Measurements from ENCODE around the gene KLK1. TPM values are rescaled to one million over a fixed set of nuclear protein-coding genes. Genes with fewer than 3 reads are reported as not detected.

Gene KLK1
- total and polyA plus RNA-seq, 10 of the 15 experiments (the other 5 are each of a cell fraction or from before 2014, with no cell fraction given): 3.4 to 27.5 (median 20.2) TPM

- TF ChIP-seq CTCF (IDR thresholded peaks at IDR 0.05 in 2 of 3, conservative IDR thresholded peaks at IDR 0.05 in 1 of 3; ENCODE audit: control insufficient read depth in 2 of 3, extremely low read depth in 1 of 3, insufficient read depth in 1 of 3, low read depth in 3 of 3, low read length in 3 of 3): no peak
- peak; percentile 42; the same call in 1 of the 3 replicates for TF ChIP-seq POU2F2 (IDR thresholded peaks at IDR 0.05; ENCODE audit: borderline replicate concordance, low read depth, low read length)
- no peak for TF ChIP-seq FOXM1 (IDR thresholded peaks at IDR 0.05; ENCODE audit: low read depth, low read length)
- TF ChIP-seq STAT1 (conservative IDR thresholded peaks at IDR 0.05): no peak
- no peak for TF ChIP-seq CEBPB (IDR thresholded peaks at IDR 0.05; ENCODE audit: borderline replicate concordance in 1 of 2, low read depth in 2 of 2, low read length in 2 of 2)
- no peak for TF ChIP-seq GABPA (IDR thresholded peaks at IDR 0.05; ENCODE audit: low read depth)
- TF ChIP-seq NRF1 (conservative IDR thresholded peaks at IDR 0.05; ENCODE audit: low read depth, low read length): no peak
- TF ChIP-seq POLR2AphosphoS2 (IDR thresholded peaks at IDR 0.05; ENCODE audit: low read depth, low read length): no peak
- TF ChIP-seq RUNX3 (IDR thresholded peaks at IDR 0.05; ENCODE audit: low read length): peak; percentile 38; the same call in 1 of the 2 replicates
- no peak for TF ChIP-seq SREBF1 (IDR thresholded peaks at IDR 0.05; ENCODE audit: low read length)
- no peak for TF ChIP-seq ZSCAN29 (IDR thresholded peaks at IDR 0.05)
- TF ChIP-seq NR2F1 (conservative IDR thresholded peaks at IDR 0.05): no peak
- no peak for TF ChIP-seq EGR1 (IDR thresholded peaks at IDR 0.05; ENCODE audit: borderline replicate concordance in 1 of 2, low read depth in 2 of 2, low read length in 2 of 2)
- no peak for TF ChIP-seq E2F8 (IDR thresholded peaks at IDR 0.05; ENCODE audit: low read depth, partially characterized antibody)
- TF ChIP-seq, protein P1, sequence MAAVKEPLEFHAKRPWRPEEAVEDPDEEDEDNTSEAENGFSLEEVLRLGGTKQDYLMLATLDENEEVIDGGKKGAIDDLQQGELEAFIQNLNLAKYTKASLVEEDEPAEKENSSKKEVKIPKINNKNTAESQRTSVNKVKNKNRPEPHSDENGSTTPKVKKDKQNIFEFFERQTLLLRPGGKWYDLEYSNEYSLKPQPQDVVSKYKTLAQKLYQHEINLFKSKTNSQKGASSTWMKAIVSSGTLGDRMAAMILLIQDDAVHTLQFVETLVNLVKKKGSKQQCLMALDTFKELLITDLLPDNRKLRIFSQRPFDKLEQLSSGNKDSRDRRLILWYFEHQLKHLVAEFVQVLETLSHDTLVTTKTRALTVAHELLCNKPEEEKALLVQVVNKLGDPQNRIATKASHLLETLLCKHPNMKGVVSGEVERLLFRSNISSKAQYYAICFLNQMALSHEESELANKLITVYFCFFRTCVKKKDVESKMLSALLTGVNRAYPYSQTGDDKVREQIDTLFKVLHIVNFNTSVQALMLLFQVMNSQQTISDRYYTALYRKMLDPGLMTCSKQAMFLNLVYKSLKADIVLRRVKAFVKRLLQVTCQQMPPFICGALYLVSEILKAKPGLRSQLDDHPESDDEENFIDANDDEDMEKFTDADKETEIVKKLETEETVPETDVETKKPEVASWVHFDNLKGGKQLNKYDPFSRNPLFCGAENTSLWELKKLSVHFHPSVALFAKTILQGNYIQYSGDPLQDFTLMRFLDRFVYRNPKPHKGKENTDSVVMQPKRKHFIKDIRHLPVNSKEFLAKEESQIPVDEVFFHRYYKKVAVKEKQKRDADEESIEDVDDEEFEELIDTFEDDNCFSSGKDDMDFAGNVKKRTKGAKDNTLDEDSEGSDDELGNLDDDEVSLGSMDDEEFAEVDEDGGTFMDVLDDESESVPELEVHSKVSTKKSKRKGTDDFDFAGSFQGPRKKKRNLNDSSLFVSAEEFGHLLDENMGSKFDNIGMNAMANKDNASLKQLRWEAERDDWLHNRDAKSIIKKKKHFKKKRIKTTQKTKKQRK (IDR thresholded peaks at IDR 0.05; ENCODE audit: low read depth, low read length): no peak
- TF ChIP-seq SIN3A (IDR thresholded peaks at IDR 0.05; ENCODE audit: low read depth, low read length): no peak
- TF ChIP-seq WRNIP1 (IDR thresholded peaks at IDR 0.05; ENCODE audit: borderline replicate concordance, low read depth, low read length): no peak
- TF ChIP-seq SUZ12 (IDR thresholded peaks at IDR 0.05; ENCODE audit: unreplicated experiment): no peak
- 0 out of 2 replicates have a peak, but pooled peaks have one; percentile 30 for TF ChIP-seq TAF1 (IDR thresholded peaks at IDR 0.05; ENCODE audit: borderline replicate concordance, low read depth, low read length)
These were observed 5.4 kb downstream of the KLK1 start (continued) for GRCh38 chr19:50817941-50818858.
